IMR-90 (cell line): Measurements from ENCODE around the gene LRP1B. TPM values are rescaled to one million over a fixed set of nuclear protein-coding genes. Genes with fewer than 3 reads are reported as not detected.

ENCODE experiments used
- ATAC-seq: fragments of 200-7000 bp; cut with Tn5 transposase; 2 replicates; pipeline ENCODE4 v1.9.1; 2020; ENCODE audit warnings: low read depth, mild to moderate bottlenecking, moderate library complexity
- BruUV-seq: library from RNA; stranded (reverse); fragments of 400-500 nt; replicated peaks from 2 replicates; lab custom pipeline; 2021; lab: Mats Ljungman, UMichigan
- CTCF ChIA-PET: fragments of 300-600 bp; formaldehyde crosslinking; extraction: SDS; loops from one replicate; lab custom pipeline; 2021; ENCODE audit warnings: antibody characterized with exemption; lab: Yijun Ruan, JAX
- POLR2A ChIA-PET: fragments of 300-600 bp; sonication (Branson Sonifier 250); formaldehyde crosslinking; loops from one replicate; lab custom pipeline; 2022; ENCODE audit warnings: antibody characterized with exemption; ENCODE audit not compliant: unreplicated experiment; lab: Charles Lee
- DNase-seq: peaks from one replicate; pipeline ENCODE4 v3.0.0; 2013
- H2AFZ ChIP-seq: replicated peaks from 2 replicates; pipeline ENCODE3; 2013; ENCODE audit warnings: low read length, mild to moderate bottlenecking; ENCODE audit not compliant: poor library complexity
- H2AK5ac ChIP-seq: 2 replicates; pipeline ENCODE4 v1.6.1; 2013; ENCODE audit warnings: low read depth, low read length, inconsistent platforms
- H2AK9ac ChIP-seq: replicated peaks from 2 replicates; pipeline ENCODE3; 2013; ENCODE audit warnings: mild to moderate bottlenecking, low read depth, low read length, moderate library complexity; ENCODE audit not compliant: poor library complexity
- H2BK120ac ChIP-seq: 2 replicates; pipeline ENCODE4 v1.6.1; 2013; ENCODE audit warnings: low read depth, low read length, inconsistent platforms
- H2BK15ac ChIP-seq: 3 replicates; pipeline ENCODE4 v1.6.1; 2013; ENCODE audit warnings: low read depth, low read length, inconsistent platforms
- H2BK20ac ChIP-seq: 2 replicates; pipeline ENCODE4 v1.6.1; 2013; ENCODE audit warnings: low read depth, mild to moderate bottlenecking, inconsistent platforms, low read length, moderate library complexity
- H2BK5ac ChIP-seq: 2 replicates; pipeline ENCODE4 v1.6.1; 2013; ENCODE audit warnings: mild to moderate bottlenecking, low read depth, low read length, inconsistent platforms; ENCODE audit not compliant: poor library complexity, severe bottlenecking
- H3K14ac ChIP-seq: replicated peaks from 2 replicates; pipeline ENCODE4 v1.6.1; 2013; ENCODE audit warnings: low read depth, low read length, inconsistent platforms
- H3K18ac ChIP-seq: 2 replicates; pipeline ENCODE4 v1.6.1; 2013; ENCODE audit warnings: low read depth, low read length, control low read depth
- H3K23ac ChIP-seq: 2 replicates; pipeline ENCODE4 v1.6.1; 2013; ENCODE audit warnings: low read depth, low read length, inconsistent platforms
- H3K27ac ChIP-seq: 2 replicates; pipeline ENCODE4 v1.5.1; 2013; ENCODE audit warnings: mild to moderate bottlenecking, control low read depth, low read length; ENCODE audit not compliant: insufficient read depth
- H3K27me3 ChIP-seq: 2 replicates; pipeline ENCODE4 v1.6.1; 2013; ENCODE audit warnings: low read length; ENCODE audit not compliant: control insufficient read depth, insufficient read depth
- H3K36me3 ChIP-seq: 2 replicates; pipeline ENCODE4 v1.6.1; 2013; ENCODE audit warnings: low read length, mixed read lengths; ENCODE audit not compliant: control insufficient read depth, insufficient read depth
- H3K4ac ChIP-seq: 2 replicates; pipeline ENCODE4 v1.6.1; 2013; ENCODE audit warnings: low read depth, low read length, inconsistent platforms
- H3K4me1 ChIP-seq: 2 replicates; pipeline ENCODE4 v1.6.1; 2013; ENCODE audit warnings: low read length, mixed read lengths; ENCODE audit not compliant: control insufficient read depth, insufficient read depth
- H3K4me2 ChIP-seq: 2 replicates; pipeline ENCODE4 v1.6.1; 2013; ENCODE audit warnings: low read depth, mild to moderate bottlenecking, control low read depth, low read length, moderate library complexity
- H3K4me3 ChIP-seq: 2 replicates; pipeline ENCODE4 v1.5.1; 2013; ENCODE audit warnings: low read depth, mild to moderate bottlenecking, control low read depth, low read length, moderate library complexity; ENCODE audit not compliant: insufficient read depth
- H3K56ac ChIP-seq: 2 replicates; pipeline ENCODE4 v1.6.1; 2013; ENCODE audit warnings: low read length, inconsistent platforms; ENCODE audit not compliant: insufficient read depth; ENCODE audit errors: extremely low read depth
- H3K79me1 ChIP-seq, 2 experiments: 2 replicates each; pipeline ENCODE4 v1.6.1; 2013; ENCODE audit warnings: low read length in 2 of 2, inconsistent platforms in 1 of 2, low read depth in 1 of 2
- H3K9ac ChIP-seq: 2 replicates; pipeline ENCODE4 v1.6.1; 2013; ENCODE audit warnings: low read depth, low read length, control low read depth
- H3K9me1 ChIP-seq: 2 replicates; pipeline ENCODE4 v1.6.1; 2013; ENCODE audit warnings: low read length, inconsistent platforms; ENCODE audit not compliant: insufficient read depth
- H3K9me3 ChIP-seq: 2 replicates; pipeline ENCODE4 v1.6.1; 2013; ENCODE audit warnings: low read length; ENCODE audit not compliant: control insufficient read depth, insufficient read depth
- H4K20me1 ChIP-seq: 2 replicates; pipeline ENCODE4 v1.6.1; 2013; ENCODE audit warnings: low read length, inconsistent platforms; ENCODE audit not compliant: insufficient read depth
- H4K5ac ChIP-seq: 2 replicates; pipeline ENCODE4 v1.6.1; 2013; ENCODE audit warnings: mild to moderate bottlenecking, low read depth, low read length, control low read depth
- H4K8ac ChIP-seq, 2 experiments: 2 replicates each; pipeline ENCODE4 v1.6.1; 2013; ENCODE audit warnings: low read depth in 2 of 2, low read length in 2 of 2, control low read depth in 1 of 2, inconsistent platforms in 1 of 2
- H4K91ac ChIP-seq: 2 replicates; pipeline ENCODE4 v1.6.1; 2013; ENCODE audit warnings: low read depth, low read length, inconsistent platforms; ENCODE audit not compliant: insufficient read depth
- BHLHE40 ChIP-seq: fragments of 150-350 bp; IDR thresholded peaks from 2 replicates; pipeline ENCODE4 v1.6.1; 2016; ENCODE audit warnings: mild to moderate bottlenecking, low read depth, low read length
- FOS ChIP-seq: fragments of 150-350 bp; IDR thresholded peaks from 2 replicates; pipeline ENCODE4 v1.6.1; 2016; ENCODE audit warnings: low read depth, low read length
- MAZ ChIP-seq: IDR thresholded peaks from 2 replicates; pipeline ENCODE4 v1.6.1; 2012; ENCODE audit warnings: low read depth, mild to moderate bottlenecking, low read length, improper control_type of control experiment, moderate library complexity, borderline replicate concordance
- MXI1 ChIP-seq: IDR thresholded peaks from 2 replicates; pipeline ENCODE4 v1.6.1; 2012; ENCODE audit warnings: low read depth, mild to moderate bottlenecking, low read length, moderate library complexity, borderline replicate concordance
- RCOR1 ChIP-seq: IDR thresholded peaks from 2 replicates; pipeline ENCODE4 v1.6.1; 2012; ENCODE audit warnings: mild to moderate bottlenecking, low read length, improper control_type of control experiment; ENCODE audit not compliant: insufficient replicate concordance
- WGBS, 2 experiments: methylation state at CpG; one replicate each; pipeline versions ENCODE4 v1.1.5 to v1.1.7; 2013; ENCODE audit warnings: missing lambda C conversion rate in 2 of 2; ENCODE audit not compliant: insufficient read length in 1 of 2; ENCODE audit errors: extremely low coverage in 2 of 2; 5-methylcytosine and 5-hydroxymethylcytosine counted together
- dilution Hi-C: fragments of 300-500 bp; cut with HindIII; formaldehyde crosslinking; loops from one replicate; pipeline ENCODE4 v1.14.3; 2018; ENCODE audit warnings: low sequenced_read_pairs; ENCODE audit not compliant: unreplicated experiment
- in situ Hi-C: fragments of 300-500 bp; cut with MboI; formaldehyde crosslinking; loops from 3 replicates; pipeline ENCODE4 v1.14.3; 2019; ENCODE audit warnings: low sequenced_read_pairs, inconsistent platforms, mixed read lengths
- intact Hi-C: fragments of 100-400 bp; cut with micrococcal nuclease; formaldehyde crosslinking; loops from 2 replicates; pipeline ENCODE4 v1.10.0; 2022
- polyA plus RNA-seq, 3 experiments: library from polyadenylated mRNA; depleted of rRNA; stranded (reverse); fragments of >200 nt; gene quantifications; 2 replicates each; pipeline ENCODE4 v1.2.3, GENCODE V29; 2012; ENCODE audit warnings: low replicate concordance in 1 of 3
- total RNA-seq: library from RNA; depleted of rRNA; stranded (reverse); fragments of >200 nt; gene quantifications from 2 replicates; pipeline ENCODE4 v1.2.3, GENCODE V29; 2012
- TF ChIP-seq, protein P1 (sequence below): fragments of 150-350 bp; IDR thresholded peaks from 2 replicates; pipeline ENCODE4 v1.6.1; 2016; ENCODE audit warnings: low read depth, mild to moderate bottlenecking, low read length, moderate library complexity, borderline replicate concordance

LRP1B gene
- total and polyA plus RNA-seq, 2 of the 4 experiments (the other 2 are of a cell fraction): under 0.01 to 0.02 TPM

GRCh38 chr2:141711627-141712026, 419.2 kb downstream of the LRP1B start:
- Histone ChIP-seq H2BK20ac (no peak overlapping the region), H2BK15ac (no peak overlapping the region), H3K36me3 (no peaks in the 10 kb centered on the region), H3K4me3 (no peak overlapping the region), H2BK5ac (no peak overlapping the region), H3K23ac (no peak overlapping the region), H3K18ac (no peak overlapping the region), H4K5ac (no peak overlapping the region), H2AK9ac (no peak overlapping the region), H4K8ac (no peak overlapping the region), H3K9ac (no peak overlapping the region), H2BK120ac (no peak overlapping the region), H2AK5ac (no peak overlapping the region), H3K14ac (no peak overlapping the region), H4K20me1 (no peaks in the 10 kb centered on the region), H3K9me1 (no peaks in the 10 kb centered on the region), H3K27me3 (no peaks in the 10 kb centered on the region), H3K4me2 (no peak overlapping the region), H3K56ac (no peak overlapping the region), H3K4ac (no peak overlapping the region), H3K4me1 (no peaks in the 10 kb centered on the region), H4K91ac (no peak overlapping the region), H3K27ac (no peak overlapping the region), H2AFZ (no peak overlapping the region), H3K79me1 (no peaks in the 10 kb centered on the region), H3K9me3 (no peaks in the 10 kb centered on the region)
- dilution Hi-C loops (no loop called here), in situ Hi-C loops (no loop called here), intact Hi-C loops (no loop called here)
- CTCF ChIA-PET: no interaction called here
- ATAC-seq (no peak), DNase-seq (no peak)
- no TSS peak for BruUV-seq
- POLR2A ChIA-PET: no interaction called here
- TF ChIP-seq FOS (no peak), MAZ (no peak), MXI1 (no peak), BHLHE40 (no peak), RCOR1 (no peak)
- TF ChIP-seq, protein P1, sequence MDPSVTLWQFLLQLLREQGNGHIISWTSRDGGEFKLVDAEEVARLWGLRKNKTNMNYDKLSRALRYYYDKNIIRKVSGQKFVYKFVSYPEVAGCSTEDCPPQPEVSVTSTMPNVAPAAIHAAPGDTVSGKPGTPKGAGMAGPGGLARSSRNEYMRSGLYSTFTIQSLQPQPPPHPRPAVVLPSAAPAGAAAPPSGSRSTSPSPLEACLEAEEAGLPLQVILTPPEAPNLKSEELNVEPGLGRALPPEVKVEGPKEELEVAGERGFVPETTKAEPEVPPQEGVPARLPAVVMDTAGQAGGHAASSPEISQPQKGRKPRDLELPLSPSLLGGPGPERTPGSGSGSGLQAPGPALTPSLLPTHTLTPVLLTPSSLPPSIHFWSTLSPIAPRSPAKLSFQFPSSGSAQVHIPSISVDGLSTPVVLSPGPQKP: no peak
- no CpG with 5 or more reads among the region's 1 CpG for WGBS, 2 experiments
